ENCODE results near the gene NTN4.
"Not testable (repeated sequence)": the region's sequence is repeated elsewhere in the genome, so short reads cannot be mapped to it uniquely, and the experiment has no call there.

The NTN4 gene

GRCh38 chr12:95621725-95622124, 168.8 kb downstream of the NTN4 start:
- no peak for DNase-seq

- DNase-seq, result no peak
These were observed 170.4 kb downstream of the NTN4 start for GRCh38 chr12:95620171-95620570.

- not testable (repeated sequence) for DNase-seq
These were observed 174.1 kb downstream of the NTN4 start for GRCh38 chr12:95616470-95616869.

GRCh38 chr12:95615749-95616148, 174.8 kb downstream of the NTN4 start:
- no peak for DNase-seq

GRCh38 chr12:95614390-95614982, 176.1 kb downstream of the NTN4 start:
- no peak for DNase-seq

- no peak for DNase-seq
These were observed 177.5 kb downstream of the NTN4 start for GRCh38 chr12:95613021-95613420.

GRCh38 chr12:95611676-95612309, 178.8 kb downstream of the NTN4 start:
- DNase-seq, result no peak

- no peak for DNase-seq
These were observed 182.1 kb downstream of the NTN4 start for GRCh38 chr12:95608252-95609033.
